Skin of body (tissue), 2 donors: Measurements from ENCODE around the gene GRHPR. TPM values are rescaled to one million over a fixed set of nuclear protein-coding genes. Genes with fewer than 3 reads are reported as not detected.
"Not testable (repeated sequence)": the region's sequence is repeated elsewhere in the genome, so short reads cannot be mapped to it uniquely, and the experiment has no call there.

ENCODE experiments used
- DNase-seq: peaks from one replicate; lab custom pipeline; 2025; lab: John Stamatoyannopoulos, UW
- total RNA-seq: library from RNA; depleted of rRNA; stranded (reverse); fragments of >200 nt; gene quantifications from one replicate; pipeline ENCODE4 v1.2.3, GENCODE V29; 2014

Gene GRHPR
- total RNA-seq, 1 donor from 2014 or later = 59.7 TPM

GRCh38 chr9:37420271-37421215, 2.0 kb upstream of the GRHPR start:
- no peak for DNase-seq

- DNase-seq = no peak
Measured at GRCh38 chr9:37421914-37422288, 595 bp upstream of the GRHPR start.

GRCh38 chr9:37423508-37423907, 1.0 kb downstream of the GRHPR start:
- no peak for DNase-seq

GRCh38 chr9:37424204-37424685, 1.7 kb downstream of the GRHPR start:
- no peak for DNase-seq

GRCh38 chr9:37424686-37425297, 2.3 kb downstream of the GRHPR start:
- no peak for DNase-seq

GRCh38 chr9:37425298-37425752, 2.8 kb downstream of the GRHPR start:
- no peak for DNase-seq

- not testable (repeated sequence) for DNase-seq
Measured at GRCh38 chr9:37426431-37426830, 3.9 kb downstream of the GRHPR start.

- no peak for DNase-seq
Measured at GRCh38 chr9:37426846-37427245, 4.3 kb downstream of the GRHPR start.

- no peak for DNase-seq
Measured at GRCh38 chr9:37428345-37428744, 5.8 kb downstream of the GRHPR start.

- no peak for DNase-seq
Measured at GRCh38 chr9:37429441-37430285, 7.2 kb downstream of the GRHPR start.

GRCh38 chr9:37430841-37431597, 8.5 kb downstream of the GRHPR start:
- no peak for DNase-seq

GRCh38 chr9:37432020-37432419, 9.5 kb downstream of the GRHPR start:
- DNase-seq = no peak

- peak; percentile 9 for DNase-seq
Measured at GRCh38 chr9:37433867-37434371, 11.4 kb downstream of the GRHPR start.

GRCh38 chr9:37436540-37436939, 14.0 kb downstream of the GRHPR start:
- DNase-seq = no peak

GRCh38 chr9:37437010-37437409, 14.5 kb downstream of the GRHPR start:
- DNase-seq = no peak

GRCh38 chr9:37437621-37438020, 15.1 kb downstream of the GRHPR start:
- no peak for DNase-seq

GRCh38 chr9:37438359-37438758, 15.9 kb downstream of the GRHPR start:
- no peak for DNase-seq

GRCh38 chr9:37441776-37442370, 19.4 kb downstream of the GRHPR start:
- DNase-seq = no peak

GRCh38 chr9:37442556-37442955, 20.1 kb downstream of the GRHPR start:
- no peak for DNase-seq

- DNase-seq = no peak
Measured at GRCh38 chr9:37443566-37443965, 21.1 kb downstream of the GRHPR start.
